HepG2 (cell line): Measurements from ENCODE around the gene RAB3D. TPM values are rescaled to one million over a fixed set of nuclear protein-coding genes. Genes with fewer than 3 reads are reported as not detected.

Source experiments
- ATAC-seq: fragments of 200-7000 bp; cut with Tn5 transposase; 3 replicates; pipeline ENCODE4 v1.9.1; 2020; ENCODE audit warnings: mild to moderate bottlenecking, moderate library complexity
- BruUV-seq: library from RNA; stranded (reverse); fragments of 400-500 nt; replicated peaks from 2 replicates; lab custom pipeline; 2021; lab: Mats Ljungman, UMichigan
- CTCF ChIA-PET: fragments of 300-600 bp; formaldehyde crosslinking; extraction: SDS; loops from one replicate; lab custom pipeline; 2021; ENCODE audit warnings: low total read pairs, inconsistent platforms, low intra/inter-chr PET ratio; lab: Yijun Ruan, JAX
- POLR2A ChIA-PET: fragments of 350-600 bp; sonication (Branson Sonifier 250); formaldehyde crosslinking; loops from one replicate; lab custom pipeline; 2020; ENCODE audit warnings: antibody characterized with exemption, inconsistent platforms; lab: Yijun Ruan, JAX
- DNase-seq: peaks from one replicate; pipeline ENCODE4 v3.0.0-alpha.2; 2015; ENCODE audit warnings: low spot score
- FAIRE-seq: peaks from 3 replicates; lab custom pipeline; 2011; peaks lifted over from hg19 to GRCh38; lab: Jason Lieb, UNC
- H2AFZ ChIP-seq: one replicate; pipeline ENCODE4 v1.6.1; 2011; ENCODE audit warnings: low read length, inconsistent platforms
- H3K27ac ChIP-seq: fragments of 300-600 bp; 3 replicates; pipeline ENCODE4 v1.8.0; 2011; ENCODE audit warnings: mixed run types, mild to moderate bottlenecking, mixed read lengths, low read length, inconsistent platforms; ENCODE audit not compliant: insufficient read depth; ENCODE audit errors: extremely low read length
- H3K27me3 ChIP-seq, 2 experiments: fragments of 200-600 bp in 1 of 2; 2 replicates in 1 of 2; 3 replicates in 1 of 2; pipeline versions ENCODE4 v1.6.0 to v1.8.0; 2011; ENCODE audit warnings: low read length in 2 of 2, mild to moderate bottlenecking in 2 of 2, moderate library complexity in 2 of 2, inconsistent platforms in 1 of 2; ENCODE audit not compliant: insufficient read depth in 2 of 2, control insufficient read depth in 1 of 2
- H3K36me3 ChIP-seq, 2 experiments: fragments of 200-600 bp in 1 of 2; replicated peaks in 1 of 2; 2 replicates in 1 of 2; 3 replicates in 1 of 2; pipeline versions ENCODE4 v1.5.1 to v1.8.0; 2011; ENCODE audit warnings: low read length in 2 of 2, inconsistent platforms in 1 of 2; ENCODE audit not compliant: insufficient read depth in 2 of 2, control insufficient read depth in 1 of 2
- H3K4me1 ChIP-seq: 2 replicates; pipeline ENCODE4 v1.5.1; 2012; ENCODE audit warnings: low read length, inconsistent platforms; ENCODE audit not compliant: insufficient read depth
- H3K4me2 ChIP-seq: 2 replicates; pipeline ENCODE4 v1.6.0; 2011; ENCODE audit warnings: low read depth, low read length, inconsistent platforms
- H3K4me3 ChIP-seq, 3 experiments: fragments of 200-600 bp in 1 of 3; sonication (generic), shearing (Covaris generic) in 1 of 3; replicated peaks in 1 of 3; 2 replicates each; pipeline ENCODE4 v1.5.1; 2011 to 2016; ENCODE audit warnings: low read length in 3 of 3, inconsistent platforms in 2 of 3, low read depth in 2 of 3, mild to moderate bottlenecking in 2 of 3, control low read depth in 1 of 3, mixed read lengths in 1 of 3; ENCODE audit not compliant: insufficient read depth in 1 of 3
- H3K79me2 ChIP-seq: one replicate; pipeline ENCODE4 v1.6.1; 2011; ENCODE audit warnings: low read length, inconsistent platforms; ENCODE audit not compliant: insufficient read depth
- H3K9ac ChIP-seq: 2 replicates; pipeline ENCODE4 v1.6.0; 2011; ENCODE audit warnings: mild to moderate bottlenecking, low read depth, low read length, inconsistent platforms; ENCODE audit not compliant: insufficient read depth
- H3K9me3 ChIP-seq: 2 replicates; pipeline ENCODE4 v1.5.1; 2012; ENCODE audit warnings: mild to moderate bottlenecking, low read length
- H4K20me1 ChIP-seq: 2 replicates; pipeline ENCODE4 v1.6.0; 2011; ENCODE audit warnings: inconsistent platforms, mild to moderate bottlenecking, low read length, moderate library complexity; ENCODE audit not compliant: insufficient read depth
- ATF7 ChIP-seq, 2 experiments: fragments of 450-650 bp in 1 of 2; sonication (generic) in 1 of 2; formaldehyde crosslinking in 1 of 2; IDR thresholded peaks; 2 replicates each; pipeline versions ENCODE4 v1.4.0 to v1.6.1; 2016 to 2020; ENCODE audit warnings: antibody characterized with exemption in 1 of 2, mild to moderate bottlenecking in 1 of 2, missing genetic modification reagents in 1 of 2
- ATM ChIP-seq: fragments of 450-650 bp; IDR thresholded peaks from 2 replicates; pipeline ENCODE4 v1.7.1; 2017; ENCODE audit warnings: mild to moderate bottlenecking, borderline replicate concordance
- KDM1A ChIP-seq: IDR thresholded peaks from 2 replicates; pipeline ENCODE4 v1.6.1; 2016; ENCODE audit warnings: missing compliant biosample characterization
- KDM5A ChIP-seq: fragments of 200-600 bp; sonication (generic); IDR thresholded peaks from 2 replicates; pipeline ENCODE4 v1.7.0; 2018; ENCODE audit warnings: antibody characterized with exemption, mild to moderate bottlenecking, low read length, borderline replicate concordance
- MED1 ChIP-seq: sonication (generic); formaldehyde crosslinking; IDR thresholded peaks from 2 replicates; pipeline ENCODE4 v1.4.0; 2020; ENCODE audit warnings: missing genetic modification reagents
- NKX3-1 ChIP-seq: sonication (generic); formaldehyde crosslinking; IDR thresholded peaks from 2 replicates; pipeline ENCODE4 v1.5.0; 2020; ENCODE audit warnings: missing genetic modification reagents
- RCOR2 ChIP-seq: IDR thresholded peaks from 2 replicates; pipeline ENCODE4 v1.6.1; 2016; ENCODE audit warnings: missing biosample characterization, missing genetic modification reagents
- SMAD3 ChIP-seq: sonication (generic); formaldehyde crosslinking; IDR thresholded peaks from 2 replicates; pipeline ENCODE4 v1.4.0; 2020; ENCODE audit warnings: missing genetic modification reagents
- SMAD9 ChIP-seq: sonication (generic); formaldehyde crosslinking; IDR thresholded peaks from 2 replicates; pipeline ENCODE4 v1.5.1; 2020; ENCODE audit warnings: mild to moderate bottlenecking, missing genetic modification reagents
- ZNF205 ChIP-seq: IDR thresholded peaks from 2 replicates; pipeline ENCODE4 v1.6.1; 2018; ENCODE audit warnings: missing biosample characterization, missing genetic modification reagents
- ZNF230 ChIP-seq: sonication (generic); formaldehyde crosslinking; IDR thresholded peaks from 2 replicates; pipeline ENCODE4 v1.4.0; 2020; ENCODE audit warnings: mild to moderate bottlenecking, missing genetic modification reagents
- ZNF629 ChIP-seq: sonication (generic); formaldehyde crosslinking; conservative IDR thresholded peaks from 2 replicates; pipeline ENCODE4 v1.5.0; 2020; ENCODE audit warnings: missing genetic modification reagents
- ZNF660 ChIP-seq: sonication (generic); formaldehyde crosslinking; IDR thresholded peaks from 2 replicates; pipeline ENCODE4 v1.5.1; 2020; ENCODE audit warnings: mild to moderate bottlenecking, low read depth, missing genetic modification reagents, borderline replicate concordance
- ZNF670 ChIP-seq: sonication (generic); formaldehyde crosslinking; IDR thresholded peaks from 2 replicates; pipeline ENCODE4 v1.8.0; 2022; ENCODE audit warnings: mild to moderate bottlenecking, missing genetic modification reagents, borderline replicate concordance
- WGBS: methylation state at CpG from one replicate; pipeline ENCODE4 v1.1.6; 2017; ENCODE audit warnings: low lambda C conversion rate; 5-methylcytosine and 5-hydroxymethylcytosine counted together
- in situ Hi-C: cut with HindIII; loops from 2 replicates; pipeline ENCODE4 v1.10.0; 2017; ENCODE audit warnings: low pct_unique_long_range_greater_than_20kb; ENCODE audit not compliant: extremely low pct_ligation_motif_present
- intact Hi-C: fragments of 100-400 bp; cut with micrococcal nuclease; formaldehyde crosslinking; loops from one replicate; pipeline ENCODE4 v1.10.0; 2022; ENCODE audit not compliant: unreplicated experiment
- polyA plus RNA-seq, 8 experiments: library from polyadenylated mRNA; depleted of rRNA in 3 of 8; stranded (reverse) in 7 of 8; unstranded in 1 of 8; fragments of >200 nt; fragmentation: Illumina TruSeq in 4 of 8; extraction: Trizol in 4 of 8; gene quantifications; 2 replicates each; pipeline versions ENCODE4 v1.2.1 to v1.2.3, GENCODE V29; 2011 to 2016; ENCODE audit warnings: low read depth in 4 of 8, missing spikeins in 1 of 8, mixed read lengths in 1 of 8; ENCODE audit not compliant: insufficient read depth in 1 of 8
- total RNA-seq, 5 experiments: library from RNA; depleted of rRNA; stranded (reverse); fragments of >200 nt; fragmentation: Illumina TruSeq; extraction: Trizol; gene quantifications; 2 replicates each; pipeline ENCODE4 v1.2.3, GENCODE V29; 2016; ENCODE audit warnings: low read depth in 1 of 5
- TF ChIP-seq, protein P1 (sequence below): sonication (generic); formaldehyde crosslinking; IDR thresholded peaks from 2 replicates; pipeline ENCODE4 v1.9.0; 2021; ENCODE audit warnings: mild to moderate bottlenecking, missing genetic modification reagents
- TF ChIP-seq, protein P2 (sequence below): sonication (generic); formaldehyde crosslinking; IDR thresholded peaks from 2 replicates; pipeline ENCODE4 v1.4.0; 2020; ENCODE audit warnings: missing genetic modification reagents, borderline replicate concordance

Gene RAB3D
- total and polyA plus RNA-seq, 2 of the 13 experiments (the other 11 are each of a cell fraction or from before 2014, with no cell fraction given), result 2.0 to 16.1 TPM

DNA sequence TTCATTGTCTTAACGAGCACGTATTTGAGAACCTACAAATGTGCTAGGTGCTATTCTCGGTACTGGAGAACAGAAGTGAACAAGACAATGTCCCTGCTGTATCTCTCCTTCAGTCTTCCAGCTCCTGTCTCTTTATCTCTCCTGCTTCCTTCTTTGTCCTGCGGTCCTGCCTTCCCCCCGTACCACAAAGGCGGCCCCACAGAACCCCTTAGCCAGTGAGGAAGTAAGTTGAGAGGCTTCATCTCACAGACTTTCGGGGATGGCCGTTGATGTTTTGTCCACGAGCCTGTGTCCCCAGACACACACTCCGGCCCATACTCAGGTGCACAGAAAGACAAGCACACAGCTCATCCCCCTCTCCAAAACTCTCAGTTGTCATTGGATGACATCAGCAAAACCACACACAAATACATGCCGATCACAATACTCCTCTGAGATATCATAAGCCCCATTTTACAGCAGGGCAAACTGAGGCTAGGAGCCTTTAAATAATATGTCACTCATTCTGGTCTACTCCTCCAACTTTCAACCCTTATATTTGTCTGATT lies 34.5 kb upstream of the RAB3D start:
- H3K79me2 ChIP-seq, result peaks cover 12% of the 10 kb centered on the region
- ATAC-seq, result no peak
- H3K4me3 ChIP-seq, result peak overlapping the region; percentile 69 to 80 (median 75)
- intact Hi-C loops (loop anchor here (1.0 kb wide), 1 partner anchor 30 kb away; no protein-coding TSS in a partner anchor), in situ Hi-C loops (no loop called here)
- ChIA-PET POLR2A (interaction anchor here (0.7 to 3.3 kb wide), 29 partner anchors 10 to 231 kb away, joined by 3 to 68 read pairs (median 6); partner anchors contain the start of genes CCDC159, ECSIT, ELOF1 and EPOR), CTCF (no interaction called here)
- peaks cover 1 to 13% of the 10 kb centered on the region in 2 experiments; a peak in 2 of 5 replicates for H3K36me3 ChIP-seq
- H3K4me1 ChIP-seq, result peaks cover 35% of the 10 kb centered on the region
- H4K20me1 ChIP-seq, result no peaks in the 10 kb centered on the region
- DNase-seq, result no peak
- no TSS peak for BruUV-seq
- H2AFZ ChIP-seq, result no peak overlapping the region
- H3K9me3 ChIP-seq, result no peaks in the 10 kb centered on the region
- 62% methylated on average over 11 of the region's 11 CpGs for WGBS
- H3K9ac ChIP-seq, result peak overlapping the region; percentile 86
- no peak for FAIRE-seq
- H3K27me3 ChIP-seq, result no peaks in the 10 kb centered on the region; a peak in 1 of 5 replicates
- peak overlapping the region; percentile 92 for H3K4me2 ChIP-seq
- H3K27ac ChIP-seq, result peak overlapping the region; percentile 95
- TF ChIP-seq ZNF660 (no peak), ATF7 (IDR thresholded peaks at IDR 0.05) (0 out of 2 replicates have a peak, but pooled peaks have one; percentile 18), ATF7 (CRISPR knock-in tag; IDR thresholded peaks at IDR 0.05) (no peak), ZNF230 (CRISPR knock-in tag) (0 out of 2 replicates have a peak, but pooled peaks have one; percentile 18), RCOR2 (peak; percentile 77), SMAD3 (CRISPR knock-in tag) (no peak), KDM1A (CRISPR knock-in tag) (peak; percentile 97), NKX3-1 (no peak), ZNF670 (CRISPR knock-in tag) (no peak), ZNF205 (CRISPR knock-in tag) (0 out of 2 replicates have a peak, but pooled peaks have one; percentile 3), ZNF629 (CRISPR knock-in tag) (peak; percentile 99), SMAD9 (CRISPR knock-in tag) (no peak), ATM (no peak), KDM5A (0 out of 2 replicates have a peak, but pooled peaks have one; percentile 44), MED1 (CRISPR knock-in tag) (no peak)
- TF ChIP-seq, protein P1, sequence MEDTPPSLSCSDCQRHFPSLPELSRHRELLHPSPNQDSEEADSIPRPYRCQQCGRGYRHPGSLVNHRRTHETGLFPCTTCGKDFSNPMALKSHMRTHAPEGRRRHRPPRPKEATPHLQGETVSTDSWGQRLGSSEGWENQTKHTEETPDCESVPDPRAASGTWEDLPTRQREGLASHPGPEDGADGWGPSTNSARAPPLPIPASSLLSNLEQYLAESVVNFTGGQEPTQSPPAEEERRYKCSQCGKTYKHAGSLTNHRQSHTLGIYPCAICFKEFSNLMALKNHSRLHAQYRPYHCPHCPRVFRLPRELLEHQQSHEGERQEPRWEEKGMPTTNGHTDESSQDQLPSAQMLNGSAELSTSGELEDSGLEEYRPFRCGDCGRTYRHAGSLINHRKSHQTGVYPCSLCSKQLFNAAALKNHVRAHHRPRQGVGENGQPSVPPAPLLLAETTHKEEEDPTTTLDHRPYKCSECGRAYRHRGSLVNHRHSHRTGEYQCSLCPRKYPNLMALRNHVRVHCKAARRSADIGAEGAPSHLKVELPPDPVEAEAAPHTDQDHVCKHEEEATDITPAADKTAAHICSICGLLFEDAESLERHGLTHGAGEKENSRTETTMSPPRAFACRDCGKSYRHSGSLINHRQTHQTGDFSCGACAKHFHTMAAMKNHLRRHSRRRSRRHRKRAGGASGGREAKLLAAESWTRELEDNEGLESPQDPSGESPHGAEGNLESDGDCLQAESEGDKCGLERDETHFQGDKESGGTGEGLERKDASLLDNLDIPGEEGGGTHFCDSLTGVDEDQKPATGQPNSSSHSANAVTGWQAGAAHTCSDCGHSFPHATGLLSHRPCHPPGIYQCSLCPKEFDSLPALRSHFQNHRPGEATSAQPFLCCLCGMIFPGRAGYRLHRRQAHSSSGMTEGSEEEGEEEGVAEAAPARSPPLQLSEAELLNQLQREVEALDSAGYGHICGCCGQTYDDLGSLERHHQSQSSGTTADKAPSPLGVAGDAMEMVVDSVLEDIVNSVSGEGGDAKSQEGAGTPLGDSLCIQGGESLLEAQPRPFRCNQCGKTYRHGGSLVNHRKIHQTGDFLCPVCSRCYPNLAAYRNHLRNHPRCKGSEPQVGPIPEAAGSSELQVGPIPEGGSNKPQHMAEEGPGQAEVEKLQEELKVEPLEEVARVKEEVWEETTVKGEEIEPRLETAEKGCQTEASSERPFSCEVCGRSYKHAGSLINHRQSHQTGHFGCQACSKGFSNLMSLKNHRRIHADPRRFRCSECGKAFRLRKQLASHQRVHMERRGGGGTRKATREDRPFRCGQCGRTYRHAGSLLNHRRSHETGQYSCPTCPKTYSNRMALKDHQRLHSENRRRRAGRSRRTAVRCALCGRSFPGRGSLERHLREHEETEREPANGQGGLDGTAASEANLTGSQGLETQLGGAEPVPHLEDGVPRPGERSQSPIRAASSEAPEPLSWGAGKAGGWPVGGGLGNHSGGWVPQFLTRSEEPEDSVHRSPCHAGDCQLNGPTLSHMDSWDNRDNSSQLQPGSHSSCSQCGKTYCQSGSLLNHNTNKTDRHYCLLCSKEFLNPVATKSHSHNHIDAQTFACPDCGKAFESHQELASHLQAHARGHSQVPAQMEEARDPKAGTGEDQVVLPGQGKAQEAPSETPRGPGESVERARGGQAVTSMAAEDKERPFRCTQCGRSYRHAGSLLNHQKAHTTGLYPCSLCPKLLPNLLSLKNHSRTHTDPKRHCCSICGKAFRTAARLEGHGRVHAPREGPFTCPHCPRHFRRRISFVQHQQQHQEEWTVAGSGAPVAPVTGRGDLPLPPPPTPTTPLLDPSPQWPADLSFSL (CRISPR knock-in tag), result 0 out of 2 replicates have a peak, but pooled peaks have one; percentile 18
- TF ChIP-seq, protein P2, sequence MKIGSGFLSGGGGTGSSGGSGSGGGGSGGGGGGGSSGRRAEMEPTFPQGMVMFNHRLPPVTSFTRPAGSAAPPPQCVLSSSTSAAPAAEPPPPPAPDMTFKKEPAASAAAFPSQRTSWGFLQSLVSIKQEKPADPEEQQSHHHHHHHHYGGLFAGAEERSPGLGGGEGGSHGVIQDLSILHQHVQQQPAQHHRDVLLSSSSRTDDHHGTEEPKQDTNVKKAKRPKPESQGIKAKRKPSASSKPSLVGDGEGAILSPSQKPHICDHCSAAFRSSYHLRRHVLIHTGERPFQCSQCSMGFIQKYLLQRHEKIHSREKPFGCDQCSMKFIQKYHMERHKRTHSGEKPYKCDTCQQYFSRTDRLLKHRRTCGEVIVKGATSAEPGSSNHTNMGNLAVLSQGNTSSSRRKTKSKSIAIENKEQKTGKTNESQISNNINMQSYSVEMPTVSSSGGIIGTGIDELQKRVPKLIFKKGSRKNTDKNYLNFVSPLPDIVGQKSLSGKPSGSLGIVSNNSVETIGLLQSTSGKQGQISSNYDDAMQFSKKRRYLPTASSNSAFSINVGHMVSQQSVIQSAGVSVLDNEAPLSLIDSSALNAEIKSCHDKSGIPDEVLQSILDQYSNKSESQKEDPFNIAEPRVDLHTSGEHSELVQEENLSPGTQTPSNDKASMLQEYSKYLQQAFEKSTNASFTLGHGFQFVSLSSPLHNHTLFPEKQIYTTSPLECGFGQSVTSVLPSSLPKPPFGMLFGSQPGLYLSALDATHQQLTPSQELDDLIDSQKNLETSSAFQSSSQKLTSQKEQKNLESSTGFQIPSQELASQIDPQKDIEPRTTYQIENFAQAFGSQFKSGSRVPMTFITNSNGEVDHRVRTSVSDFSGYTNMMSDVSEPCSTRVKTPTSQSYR (CRISPR knock-in tag), result no peak
